Measurements from ENCODE around the gene FAM98A.

DNA sequence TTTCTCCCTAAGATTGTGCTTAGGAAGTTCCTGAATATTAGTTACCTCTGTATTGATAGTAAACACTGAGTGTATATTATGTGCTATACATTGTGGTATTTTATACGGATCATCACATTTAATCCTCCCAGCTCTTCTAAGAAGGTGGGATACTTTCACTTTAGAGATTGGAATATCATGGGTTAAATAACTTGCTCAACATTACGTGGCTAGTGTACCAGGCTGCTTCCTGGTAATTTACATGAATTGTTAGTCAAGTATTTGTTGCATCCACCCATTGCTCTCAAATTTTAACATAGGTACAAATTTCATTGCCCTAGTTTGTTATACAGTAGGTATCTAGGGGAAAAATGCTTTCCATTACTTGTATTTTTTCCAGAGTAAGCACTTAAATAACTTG, 21.4 kb downstream of the FAM98A start:
- TF ChIP-seq, protein P1, sequence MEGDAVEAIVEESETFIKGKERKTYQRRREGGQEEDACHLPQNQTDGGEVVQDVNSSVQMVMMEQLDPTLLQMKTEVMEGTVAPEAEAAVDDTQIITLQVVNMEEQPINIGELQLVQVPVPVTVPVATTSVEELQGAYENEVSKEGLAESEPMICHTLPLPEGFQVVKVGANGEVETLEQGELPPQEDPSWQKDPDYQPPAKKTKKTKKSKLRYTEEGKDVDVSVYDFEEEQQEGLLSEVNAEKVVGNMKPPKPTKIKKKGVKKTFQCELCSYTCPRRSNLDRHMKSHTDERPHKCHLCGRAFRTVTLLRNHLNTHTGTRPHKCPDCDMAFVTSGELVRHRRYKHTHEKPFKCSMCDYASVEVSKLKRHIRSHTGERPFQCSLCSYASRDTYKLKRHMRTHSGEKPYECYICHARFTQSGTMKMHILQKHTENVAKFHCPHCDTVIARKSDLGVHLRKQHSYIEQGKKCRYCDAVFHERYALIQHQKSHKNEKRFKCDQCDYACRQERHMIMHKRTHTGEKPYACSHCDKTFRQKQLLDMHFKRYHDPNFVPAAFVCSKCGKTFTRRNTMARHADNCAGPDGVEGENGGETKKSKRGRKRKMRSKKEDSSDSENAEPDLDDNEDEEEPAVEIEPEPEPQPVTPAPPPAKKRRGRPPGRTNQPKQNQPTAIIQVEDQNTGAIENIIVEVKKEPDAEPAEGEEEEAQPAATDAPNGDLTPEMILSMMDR (IDR thresholded peaks at IDR 0.05): no peak
- no peak for TF ChIP-seq POLR2A (IDR thresholded peaks at IDR 0.05)

All from right lobe of liver (tissue), 4 donors.